Left ventricle myocardium inferior (tissue), 1 donor: Measurements from ENCODE around the gene SIVA1. TPM values are rescaled to one million over a fixed set of nuclear protein-coding genes. Genes with fewer than 3 reads are reported as not detected.
A peak's percentile ranks its signal among the peaks of the same experiment; 100 is the strongest.

Source experiments
- DNase-seq: peaks from one replicate; pipeline ENCODE4 v3.0.0-alpha.2; 2020
- H3K27ac ChIP-seq: fragments of 200-600 bp; replicated peaks from 2 replicates; pipeline ENCODE4 v1.8.0; 2021
- H3K27me3 ChIP-seq: fragments of 200-600 bp; 2 replicates; pipeline ENCODE4 v1.8.0; 2021; ENCODE audit warnings: low read depth
- H3K36me3 ChIP-seq: fragments of 200-600 bp; 2 replicates; pipeline ENCODE4 v1.8.0; 2021
- H3K4me1 ChIP-seq: fragments of 200-600 bp; 2 replicates; pipeline ENCODE4 v1.8.0; 2021
- H3K4me3 ChIP-seq: fragments of 200-600 bp; 2 replicates; pipeline ENCODE4 v1.8.0; 2021; ENCODE audit warnings: mild to moderate bottlenecking, moderate library complexity
- H3K9me3 ChIP-seq: fragments of 200-600 bp; replicated peaks from 2 replicates; pipeline ENCODE4 v1.8.0; 2021
- intact Hi-C: fragments of 100-400 bp; cut with micrococcal nuclease; formaldehyde crosslinking; loops from one replicate; pipeline ENCODE4 v1.11.0; 2022
- total RNA-seq: library from RNA; stranded (reverse); fragmentation: NEBNext Ultra II Directional; extraction: Animal tissue kit (Norgen Biotek cat#: 25700); gene quantifications from one replicate; pipeline ENCODE4 v1.2.1, GENCODE V29; 2021
- TF ChIP-seq, protein P1 (sequence below): fragments of 200-600 bp; IDR thresholded peaks from 2 replicates; pipeline ENCODE4 v1.8.0; 2021; ENCODE audit warnings: antibody characterized with exemption, mild to moderate bottlenecking, borderline replicate concordance
- donor health status: DM: no; HTN: yes; CAD: no; lungs with severe emphysema.

SIVA1 gene
- total RNA-seq, 1 donor from 2014 or later: 55.6 TPM

DNA sequence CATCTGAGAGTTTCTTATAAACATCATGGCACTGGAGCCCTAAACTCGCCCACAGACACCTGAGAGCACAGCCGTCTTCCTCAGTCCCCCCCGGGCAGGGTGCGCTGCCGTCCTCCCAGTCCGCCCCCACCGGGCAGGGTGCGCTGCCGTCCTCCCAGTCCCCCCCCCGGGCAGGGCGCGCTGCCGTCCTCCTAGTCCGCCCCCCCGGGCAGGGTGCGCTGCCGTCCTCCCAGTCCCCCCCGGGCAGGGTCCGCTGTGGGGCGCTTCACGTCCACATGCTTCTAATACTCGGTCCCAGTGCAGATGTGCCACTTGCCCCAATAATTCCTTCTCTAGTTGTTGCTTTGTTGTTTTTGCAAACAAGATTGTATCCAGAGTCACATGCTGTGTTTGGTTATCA is 35.8 kb upstream of the SIVA1 start:
- TF ChIP-seq, protein P1, sequence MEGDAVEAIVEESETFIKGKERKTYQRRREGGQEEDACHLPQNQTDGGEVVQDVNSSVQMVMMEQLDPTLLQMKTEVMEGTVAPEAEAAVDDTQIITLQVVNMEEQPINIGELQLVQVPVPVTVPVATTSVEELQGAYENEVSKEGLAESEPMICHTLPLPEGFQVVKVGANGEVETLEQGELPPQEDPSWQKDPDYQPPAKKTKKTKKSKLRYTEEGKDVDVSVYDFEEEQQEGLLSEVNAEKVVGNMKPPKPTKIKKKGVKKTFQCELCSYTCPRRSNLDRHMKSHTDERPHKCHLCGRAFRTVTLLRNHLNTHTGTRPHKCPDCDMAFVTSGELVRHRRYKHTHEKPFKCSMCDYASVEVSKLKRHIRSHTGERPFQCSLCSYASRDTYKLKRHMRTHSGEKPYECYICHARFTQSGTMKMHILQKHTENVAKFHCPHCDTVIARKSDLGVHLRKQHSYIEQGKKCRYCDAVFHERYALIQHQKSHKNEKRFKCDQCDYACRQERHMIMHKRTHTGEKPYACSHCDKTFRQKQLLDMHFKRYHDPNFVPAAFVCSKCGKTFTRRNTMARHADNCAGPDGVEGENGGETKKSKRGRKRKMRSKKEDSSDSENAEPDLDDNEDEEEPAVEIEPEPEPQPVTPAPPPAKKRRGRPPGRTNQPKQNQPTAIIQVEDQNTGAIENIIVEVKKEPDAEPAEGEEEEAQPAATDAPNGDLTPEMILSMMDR: no peak
- Histone ChIP-seq H3K4me3 (no peak overlapping the region), H3K4me1 (peaks cover 39% of the 10 kb centered on the region), H3K27me3 (no peaks in the 10 kb centered on the region), H3K27ac (peak overlapping the region; percentile 69), H3K9me3 (no peaks in the 10 kb centered on the region), H3K36me3 (peaks cover 55% of the 10 kb centered on the region)
- DNase-seq: no peak
- intact Hi-C loops: no loop called here

DNA sequence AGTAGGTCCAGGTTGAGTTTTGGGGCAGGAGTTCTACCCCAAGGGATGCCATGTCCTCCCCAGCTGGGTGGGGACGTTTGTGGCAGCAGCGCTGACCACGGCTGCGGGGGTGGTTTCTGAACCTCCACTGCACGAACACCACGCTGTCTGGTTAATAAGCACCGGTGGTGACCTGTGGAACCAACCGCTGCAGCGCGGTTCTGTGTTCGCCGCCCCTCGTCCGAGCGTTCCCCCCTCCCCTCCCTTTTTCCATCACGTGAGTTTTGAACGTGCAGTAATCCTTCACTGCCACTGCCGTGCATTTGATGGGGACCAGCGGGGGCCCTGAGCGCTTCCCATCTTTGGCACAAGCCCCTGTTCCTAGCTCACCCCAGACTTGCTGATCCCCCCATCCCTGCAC is 35.3 kb upstream of the SIVA1 start:
- peaks cover 44% of the 10 kb centered on the region for H3K4me1 ChIP-seq
- no peak overlapping the region for H3K4me3 ChIP-seq
- no peaks in the 10 kb centered on the region for H3K9me3 ChIP-seq
- H3K27me3 ChIP-seq: no peaks in the 10 kb centered on the region
- TF ChIP-seq, protein P1: no peak
- H3K36me3 ChIP-seq: peaks cover 50% of the 10 kb centered on the region
- intact Hi-C loops: no loop called here
- H3K27ac ChIP-seq: peak overlapping the region; percentile 69
- DNase-seq: no peak

DNA sequence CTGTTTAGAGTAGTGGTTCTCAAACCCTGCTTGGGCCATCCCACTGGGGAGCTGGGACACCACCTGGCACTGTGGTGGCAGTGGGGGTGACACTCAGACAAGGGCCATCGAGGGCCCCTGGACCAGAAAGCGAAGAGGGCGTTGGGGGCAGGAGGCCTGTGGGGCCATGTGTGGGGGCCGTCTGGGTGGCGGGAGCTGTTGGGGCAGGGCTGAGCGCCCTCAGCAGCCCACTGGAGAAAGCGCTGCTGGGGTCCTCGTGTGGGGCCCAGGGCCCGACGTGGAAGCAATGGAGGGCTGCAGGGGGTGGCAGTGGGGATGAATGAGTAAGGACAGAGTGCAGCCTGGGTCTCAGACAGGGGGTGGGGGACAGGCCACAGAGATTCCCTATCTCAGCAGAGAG is 34.8 kb upstream of the SIVA1 start:
- Histone ChIP-seq H3K27ac (peak overlapping the region; percentile 69), H3K4me1 (peaks cover 49% of the 10 kb centered on the region), H3K4me3 (no peak overlapping the region), H3K36me3 (peaks cover 45% of the 10 kb centered on the region), H3K9me3 (no peaks in the 10 kb centered on the region), H3K27me3 (no peaks in the 10 kb centered on the region)
- TF ChIP-seq, protein P1: no peak
- intact Hi-C loops: no loop called here
- DNase-seq: no peak

DNA sequence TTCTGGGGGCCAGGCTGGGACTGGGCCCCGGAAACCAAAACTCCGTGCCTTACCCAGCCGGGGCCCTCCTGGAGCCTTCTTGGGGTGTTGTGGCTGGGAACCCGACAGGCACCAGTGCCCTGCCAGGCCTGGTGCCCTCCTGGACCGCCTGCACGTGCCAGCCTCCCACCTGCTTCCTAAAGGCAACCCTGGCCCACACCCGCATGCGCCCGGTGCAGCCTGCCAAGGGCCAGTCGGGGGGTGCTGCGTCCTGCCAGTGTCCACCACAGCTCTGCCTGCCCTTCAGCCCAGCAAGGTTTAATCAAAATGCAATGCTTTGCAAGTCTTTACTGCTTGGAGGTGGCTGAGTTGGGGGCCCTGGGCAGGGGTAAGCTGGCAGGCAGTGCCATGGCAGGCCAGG is 34.1 kb upstream of the SIVA1 start:
- Histone ChIP-seq H3K9me3 (no peaks in the 10 kb centered on the region), H3K27me3 (no peaks in the 10 kb centered on the region), H3K4me3 (no peak overlapping the region), H3K4me1 (peaks cover 57% of the 10 kb centered on the region), H3K36me3 (peaks cover 38% of the 10 kb centered on the region), H3K27ac (peak overlapping the region; percentile 69)
- intact Hi-C loops: no loop called here
- DNase-seq: no peak
- TF ChIP-seq, protein P1: no peak

DNA sequence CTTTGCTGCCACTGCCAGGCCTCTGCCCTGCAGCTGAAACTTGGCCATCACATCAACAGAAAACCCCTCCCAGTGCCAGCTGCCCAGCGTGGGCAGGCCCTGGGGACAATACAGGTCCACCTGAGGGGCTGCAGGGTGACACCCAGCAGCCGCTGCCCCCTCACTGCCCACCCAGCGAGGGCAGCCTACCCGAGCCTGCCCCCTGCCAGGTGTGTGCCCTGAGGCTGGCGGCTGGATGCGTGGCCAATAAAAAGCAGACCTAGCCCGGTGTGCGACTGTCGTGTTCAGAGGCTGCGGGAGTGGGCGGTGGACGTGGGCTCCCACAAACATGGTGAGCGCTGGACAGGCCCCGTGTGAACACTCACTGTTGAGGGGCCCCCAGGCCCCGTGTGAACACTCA is 33.6 kb upstream of the SIVA1 start:
- Histone ChIP-seq H3K4me1 (peaks cover 61% of the 10 kb centered on the region), H3K27me3 (no peaks in the 10 kb centered on the region), H3K9me3 (no peaks in the 10 kb centered on the region), H3K27ac (peak overlapping the region; percentile 69), H3K36me3 (peaks cover 33% of the 10 kb centered on the region), H3K4me3 (no peak overlapping the region)
- TF ChIP-seq, protein P1: no peak
- no peak for DNase-seq
- intact Hi-C loops: no loop called here
